ENCODE results near the gene ZFC3H1. TPM values are rescaled to one million over a fixed set of nuclear protein-coding genes. Genes with fewer than 3 reads are reported as not detected.

Gene ZFC3H1
- total and polyA plus RNA-seq, 2 donors (not counting 3 experiments of a cell fraction or from before 2014, with no cell fraction given): 23.6 to 60.4 TPM

- ChIA-PET POLR2A (no interaction called here), CTCF (interaction anchor here (1.2 to 4.4 kb wide), 2 partner anchors 12 kb away, joined by 4 to 42 read pairs; no protein-coding TSS in a partner anchor)
- BruUV-seq (replicated peaks): no TSS peak
- intact Hi-C loops (cut with micrococcal nuclease) (loop anchor here (5.0 kb wide), 1 partner anchor 36 kb away; no protein-coding TSS in a partner anchor), dilution Hi-C loops (cut with MboI; ENCODE audit: extremely low pct_ligation_motif_present, low sequenced_read_pairs) (no loop called here)
- H3K9ac ChIP-seq (replicated peaks; ENCODE audit: extremely low read depth, insufficient read depth, low read length): no peak overlapping the region
- H3K27ac ChIP-seq (ENCODE audit: insufficient read depth, low read depth, low read length): no peak overlapping the region
- H3K4me3 ChIP-seq (replicated peaks in 1 of 3; ENCODE audit: insufficient read depth in 1 of 3, low read depth in 1 of 3, low read length in 3 of 3): no peak overlapping the region
- FAIRE-seq: no peak
- peaks cover 67% of the 10 kb centered on the region for H3K79me2 ChIP-seq (ENCODE audit: control insufficient read depth, insufficient read depth, low read length)
- H3K27me3 ChIP-seq (ENCODE audit: control insufficient read depth in 2 of 2, insufficient read depth in 2 of 2, low read length in 2 of 2): no peaks in the 10 kb centered on the region
- H3K9me3 ChIP-seq (replicated peaks; ENCODE audit: control insufficient read depth, insufficient read depth, low read length): no peaks in the 10 kb centered on the region
- DNase-seq (ENCODE audit: low read depth, low spot score): no peak
- peaks cover 4% of the 10 kb centered on the region for H4K20me1 ChIP-seq (replicated peaks; ENCODE audit: control insufficient read depth, extremely low read depth, insufficient read depth, low read length)
- H3K9me1 ChIP-seq (replicated peaks; ENCODE audit: control insufficient read depth, extremely low read depth, insufficient read depth, low read length): no peaks in the 10 kb centered on the region
- no peak overlapping the region for H3K4me2 ChIP-seq (ENCODE audit: insufficient read depth, low read length)
- TF ChIP-seq POLR2AphosphoS5 (IDR thresholded peaks at IDR 0.05; ENCODE audit: insufficient read depth, low read depth, low read length) (no peak), EZH2 (IDR thresholded peaks at IDR 0.05; ENCODE audit: borderline replicate concordance, low read depth, low read length, severe bottlenecking) (no peak), MYC (IDR thresholded peaks at IDR 0.05; ENCODE audit: low read depth, low read length) (no peak), CTCF (IDR thresholded peaks at IDR 0.05; ENCODE audit: extremely low read depth in 1 of 2, insufficient read depth in 1 of 2, low read depth in 1 of 2, low read length in 2 of 2) (no peak), JUN (IDR thresholded peaks at IDR 0.05; ENCODE audit: borderline replicate concordance, insufficient read depth, insufficient read length, low read depth) (no peak), POLR2A (IDR thresholded peaks at IDR 0.05; ENCODE audit: low read depth, low read length) (no peak)
- peaks cover 0 to 31% of the 10 kb centered on the region in 2 experiments for H3K36me3 ChIP-seq (ENCODE audit: control insufficient read depth in 2 of 2, extremely low read depth in 1 of 2, insufficient read depth in 2 of 2, low read length in 2 of 2)
- no peak overlapping the region for H2AFZ ChIP-seq (ENCODE audit: low read depth, low read length)
- no peaks in the 10 kb centered on the region for H3K4me1 ChIP-seq (ENCODE audit: control insufficient read depth, extremely low read depth, insufficient read depth, low read length)
Measured at GRCh38 chr12:71648537-71648936, 15.1 kb downstream of the ZFC3H1 start.

- dilution Hi-C loops (cut with MboI; ENCODE audit: extremely low pct_ligation_motif_present, low sequenced_read_pairs): no loop called here
- peaks cover 52% of the 10 kb centered on the region for H3K79me2 ChIP-seq (ENCODE audit: control insufficient read depth, insufficient read depth, low read length)
- intact Hi-C loops (cut with micrococcal nuclease): loop anchor here (5.0 kb wide), 1 partner anchor 34 kb away; no protein-coding TSS in a partner anchor
- no peak overlapping the region for H3K27ac ChIP-seq (ENCODE audit: insufficient read depth, low read depth, low read length)
- no peak overlapping the region for H3K4me3 ChIP-seq (replicated peaks in 1 of 3; ENCODE audit: insufficient read depth in 1 of 3, low read depth in 1 of 3, low read length in 3 of 3)
- DNase-seq (ENCODE audit: low read depth, low spot score) (no peak), FAIRE-seq (no peak)
- H4K20me1 ChIP-seq (replicated peaks; ENCODE audit: control insufficient read depth, extremely low read depth, insufficient read depth, low read length): no peaks in the 10 kb centered on the region
- BruUV-seq (replicated peaks): no TSS peak
- ChIA-PET CTCF (interaction anchor here (0.9 to 4.4 kb wide), 7 partner anchors 10 to 101 kb away, joined by 3 to 42 read pairs (median 4); no protein-coding TSS in a partner anchor), POLR2A (no interaction called here)
- no peaks in the 10 kb centered on the region for H3K4me1 ChIP-seq (ENCODE audit: control insufficient read depth, extremely low read depth, insufficient read depth, low read length)
- no peak overlapping the region for H2AFZ ChIP-seq (ENCODE audit: low read depth, low read length)
- H3K27me3 ChIP-seq (ENCODE audit: control insufficient read depth in 2 of 2, insufficient read depth in 2 of 2, low read length in 2 of 2): no peaks in the 10 kb centered on the region
- TF ChIP-seq MAX (IDR thresholded peaks at IDR 0.05; ENCODE audit: insufficient read depth, insufficient read length) (no peak), GATA2 (IDR thresholded peaks at IDR 0.05; ENCODE audit: insufficient read depth, insufficient read length, low read depth, low read length) (no peak), POLR2AphosphoS5 (IDR thresholded peaks at IDR 0.05; ENCODE audit: insufficient read depth, low read depth, low read length) (no peak), EZH2 (IDR thresholded peaks at IDR 0.05; ENCODE audit: borderline replicate concordance, low read depth, low read length, severe bottlenecking) (no peak), JUN (IDR thresholded peaks at IDR 0.05; ENCODE audit: borderline replicate concordance, insufficient read depth, insufficient read length, low read depth) (no peak)
- peaks cover 3 to 33% of the 10 kb centered on the region in 2 experiments for H3K36me3 ChIP-seq (ENCODE audit: control insufficient read depth in 2 of 2, extremely low read depth in 1 of 2, insufficient read depth in 2 of 2, low read length in 2 of 2)
- no peaks in the 10 kb centered on the region for H3K9me3 ChIP-seq (replicated peaks; ENCODE audit: control insufficient read depth, insufficient read depth, low read length)
- no peaks in the 10 kb centered on the region for H3K9me1 ChIP-seq (replicated peaks; ENCODE audit: control insufficient read depth, extremely low read depth, insufficient read depth, low read length)
- H3K4me2 ChIP-seq (ENCODE audit: insufficient read depth, low read length): no peak overlapping the region
- H3K9ac ChIP-seq (replicated peaks; ENCODE audit: extremely low read depth, insufficient read depth, low read length): no peak overlapping the region
Measured at GRCh38 chr12:71646512-71646911, 17.1 kb downstream of the ZFC3H1 start.
